ENCODE measurements around the gene ADCY2. TPM values are rescaled to one million over a fixed set of nuclear protein-coding genes. Genes with fewer than 3 reads are reported as not detected.

The ADCY2 gene
- total RNA-seq, 4 donors from 2014 or later = 0.34 to 2.7 (median 1.5) TPM

GRCh38 chr5:7501061-7501460 is 105.1 kb downstream of the ADCY2 start:
- no peaks in the 10 kb centered on the region for H3K9me3 ChIP-seq
- no peak overlapping the region for H3K4me3 ChIP-seq (replicated peaks in 1 of 3)
- H3K36me3 ChIP-seq = no peaks in the 10 kb centered on the region
- no peak overlapping the region for H3K27ac ChIP-seq
- WGBS, 2 donors = 53 to 57% methylated on average over 2 of the region's 2 CpGs
- H3K27me3 ChIP-seq = no peaks in the 10 kb centered on the region
- intact Hi-C loops (cut with DNase I) = no loop called here
- TF ChIP-seq CTCF (IDR thresholded peaks at IDR 0.05) = no peak
- TF ChIP-seq POLR2A (IDR thresholded peaks at IDR 0.05) = no peak
- H3K4me1 ChIP-seq = no peaks in the 10 kb centered on the region
- DNase-seq = no peak

- DNase-seq = no peak
- no peaks in the 10 kb centered on the region for H3K27me3 ChIP-seq
- WGBS, 2 donors = 85 to 90% methylated on average over 9 of the region's 9 CpGs
- H3K36me3 ChIP-seq = no peaks in the 10 kb centered on the region
- no peaks in the 10 kb centered on the region for H3K4me1 ChIP-seq
- no peak overlapping the region for H3K4me3 ChIP-seq (replicated peaks in 1 of 3)
- H3K9me3 ChIP-seq = no peaks in the 10 kb centered on the region
- no peak overlapping the region for H3K27ac ChIP-seq
- TF ChIP-seq CTCF (IDR thresholded peaks at IDR 0.05) (no peak), POLR2A (IDR thresholded peaks at IDR 0.05) (no peak)
- intact Hi-C loops (cut with DNase I) = no loop called here
Measured at GRCh38 chr5:7503564-7503963, 107.6 kb downstream of the ADCY2 start.

GRCh38 chr5:7515284-7515914 is 119.5 kb downstream of the ADCY2 start:
- Histone ChIP-seq H3K36me3 (no peaks in the 10 kb centered on the region), H3K4me1 (no peaks in the 10 kb centered on the region), H3K4me3 (replicated peaks in 1 of 3) (no peak overlapping the region), H3K9me3 (no peaks in the 10 kb centered on the region), H3K27me3 (no peaks in the 10 kb centered on the region), H3K27ac (no peak overlapping the region)
- TF ChIP-seq CTCF (IDR thresholded peaks at IDR 0.05) (no peak), POLR2A (IDR thresholded peaks at IDR 0.05) (no peak)
- intact Hi-C loops (cut with DNase I) = no loop called here
- WGBS, 2 donors = 67 to 81% methylated on average over 3 of the region's 3 CpGs
- no peak for DNase-seq

GRCh38 chr5:7516253-7516652 is 120.3 kb downstream of the ADCY2 start:
- Histone ChIP-seq H3K27me3 (no peaks in the 10 kb centered on the region), H3K36me3 (no peaks in the 10 kb centered on the region), H3K9me3 (no peaks in the 10 kb centered on the region), H3K4me3 (replicated peaks in 1 of 3) (no peak overlapping the region), H3K4me1 (no peaks in the 10 kb centered on the region), H3K27ac (no peak overlapping the region)
- WGBS, 2 donors = 71 to 72% methylated on average over 2 of the region's 2 CpGs
- DNase-seq = no peak
- TF ChIP-seq CTCF (IDR thresholded peaks at IDR 0.05) (no peak), POLR2A (IDR thresholded peaks at IDR 0.05) (no peak)
- intact Hi-C loops (cut with DNase I) = no loop called here

GRCh38 chr5:7517006-7517405 is 121.1 kb downstream of the ADCY2 start:
- intact Hi-C loops (cut with DNase I) = no loop called here
- TF ChIP-seq POLR2A (IDR thresholded peaks at IDR 0.05) (no peak), CTCF (IDR thresholded peaks at IDR 0.05) (no peak)
- H3K27ac ChIP-seq = no peak overlapping the region
- H3K27me3 ChIP-seq = no peaks in the 10 kb centered on the region
- H3K4me3 ChIP-seq (replicated peaks in 1 of 3) = no peak overlapping the region
- no peak for DNase-seq
- H3K9me3 ChIP-seq = no peaks in the 10 kb centered on the region
- WGBS, 2 donors = 54 to 66% methylated on average over 3 of the region's 3 CpGs
- H3K4me1 ChIP-seq = no peaks in the 10 kb centered on the region
- no peaks in the 10 kb centered on the region for H3K36me3 ChIP-seq
